Measurements from ENCODE around the gene SGIP1. TPM values are rescaled to one million over a fixed set of nuclear protein-coding genes. Genes with fewer than 3 reads are reported as not detected.

SGIP1 gene
- total and polyA plus RNA-seq, 7 donors, result 0.74 to 3.7 (median 1.0) TPM

- Histone ChIP-seq H3K27me3 (ENCODE audit: insufficient read depth in 3 of 3, low read length in 2 of 3) (no peaks in the 10 kb centered on the region), H3K4me1 (no peaks in the 10 kb centered on the region), H3K36me3 (ENCODE audit: insufficient read depth in 1 of 2, low read depth in 1 of 2) (no peaks in the 10 kb centered on the region), H3K9me3 (no peaks in the 10 kb centered on the region), H3K27ac (no peak overlapping the region), H3K4me3 (no peak overlapping the region)
- WGBS, 3 donors, result 42 to 51% (median 46%) methylated on average over 1 of the region's 1 CpG
- no peak for TF ChIP-seq CTCF (IDR thresholded peaks at IDR 0.05)
- ATAC-seq (no peak), DNase-seq (no peak)
- intact Hi-C loops (cut with DNase I), result no loop called here
Observed at GRCh38 chr1:66506393-66506687, 27.6 kb upstream of the SGIP1 start.

GRCh38 chr1:66506991-66507390 is 27.0 kb upstream of the SGIP1 start:
- intact Hi-C loops (cut with DNase I), result no loop called here
- no peak for TF ChIP-seq CTCF (IDR thresholded peaks at IDR 0.05)
- no peak for ATAC-seq

GRCh38 chr1:66510407-66510806 is 23.5 kb upstream of the SGIP1 start:
- ATAC-seq (no peak), DNase-seq (no peak)
- WGBS, 3 donors, result 76 to 90% (median 88%) methylated on average over 6 of the region's 6 CpGs

More at GRCh38 chr1:66506991-66507390, 27.0 kb upstream of the SGIP1 start:
- Histone ChIP-seq H3K4me3 (no peak overlapping the region), H3K4me1 (no peaks in the 10 kb centered on the region), H3K36me3 (ENCODE audit: insufficient read depth in 1 of 2, low read depth in 1 of 2) (no peaks in the 10 kb centered on the region), H3K27me3 (ENCODE audit: insufficient read depth in 3 of 3, low read length in 2 of 3) (no peaks in the 10 kb centered on the region), H3K27ac (no peak overlapping the region), H3K9me3 (no peaks in the 10 kb centered on the region)
- no peak for DNase-seq

GRCh38 chr1:66511118-66511517 is 22.8 kb upstream of the SGIP1 start:
- WGBS, 3 donors, result 75 to 93% (median 88%) methylated on average over 1 of the region's 1 CpG
- intact Hi-C loops (cut with DNase I), result no loop called here
- no peak for TF ChIP-seq CTCF (IDR thresholded peaks at IDR 0.05)
- DNase-seq (no peak), ATAC-seq (no peak)
- no peak overlapping the region for H3K4me3 ChIP-seq
- no peaks in the 10 kb centered on the region for H3K36me3 ChIP-seq (ENCODE audit: insufficient read depth in 1 of 2, low read depth in 1 of 2)
- no peak overlapping the region for H3K27ac ChIP-seq
- H3K4me1 ChIP-seq, result no peaks in the 10 kb centered on the region
- H3K9me3 ChIP-seq, result no peaks in the 10 kb centered on the region
- no peaks in the 10 kb centered on the region for H3K27me3 ChIP-seq (ENCODE audit: insufficient read depth in 3 of 3, low read length in 2 of 3)

More at GRCh38 chr1:66510407-66510806, 23.5 kb upstream of the SGIP1 start:
- Histone ChIP-seq H3K4me1 (no peaks in the 10 kb centered on the region), H3K36me3 (ENCODE audit: insufficient read depth in 1 of 2, low read depth in 1 of 2) (no peaks in the 10 kb centered on the region), H3K27me3 (ENCODE audit: insufficient read depth in 3 of 3, low read length in 2 of 3) (no peaks in the 10 kb centered on the region), H3K4me3 (no peak overlapping the region), H3K27ac (no peak overlapping the region), H3K9me3 (no peaks in the 10 kb centered on the region)
- TF ChIP-seq CTCF (IDR thresholded peaks at IDR 0.05), result no peak
- intact Hi-C loops (cut with DNase I), result no loop called here

- H3K36me3 ChIP-seq (ENCODE audit: insufficient read depth in 1 of 2, low read depth in 1 of 2), result no peaks in the 10 kb centered on the region
- intact Hi-C loops (cut with DNase I), result no loop called here
- no peaks in the 10 kb centered on the region for H3K4me1 ChIP-seq
- ATAC-seq (no peak), DNase-seq (no peak)
- TF ChIP-seq CTCF (IDR thresholded peaks at IDR 0.05), result no peak
- no peak overlapping the region for H3K27ac ChIP-seq
- 78 to 90% (median 88%) methylated on average over 6 of the region's 6 CpGs for WGBS, 3 donors
- H3K4me3 ChIP-seq, result no peak overlapping the region
- H3K9me3 ChIP-seq, result no peaks in the 10 kb centered on the region
- no peaks in the 10 kb centered on the region for H3K27me3 ChIP-seq (ENCODE audit: insufficient read depth in 3 of 3, low read length in 2 of 3)
Observed at GRCh38 chr1:66517959-66518358, 16.0 kb upstream of the SGIP1 start.
